Panc1 (cell line): ENCODE results near the gene MSANTD4. TPM values are rescaled to one million over a fixed set of nuclear protein-coding genes. Genes with fewer than 3 reads are reported as not detected.

ENCODE experiments used
- ATAC-seq: fragments of 200-7000 bp; cut with Tn5 transposase; 2 replicates; pipeline ENCODE4 v1.9.1; 2020; ENCODE audit warnings: mild to moderate bottlenecking, moderate library complexity
- BruUV-seq: library from RNA; stranded (reverse); fragments of 400-500 nt; replicated peaks from 2 replicates; lab custom pipeline; 2021; lab: Mats Ljungman, UMichigan
- CTCF ChIA-PET: fragments of 300-600 bp; sonication (Branson Sonifier 250); formaldehyde crosslinking; loops from one replicate; lab custom pipeline; 2022; ENCODE audit warnings: antibody characterized with exemption; lab: Charles Lee
- POLR2A ChIA-PET: fragments of 300-600 bp; sonication (Branson Sonifier 250); formaldehyde crosslinking; loops from one replicate; lab custom pipeline; 2022; ENCODE audit warnings: antibody characterized with exemption; lab: Charles Lee
- DNase-seq: peaks from one replicate; pipeline ENCODE4 v3.0.0-alpha.2; 2010; ENCODE audit warnings: low read depth, low spot score
- H3K27ac ChIP-seq: 2 replicates; pipeline ENCODE4 v1.5.1; 2011; ENCODE audit warnings: mild to moderate bottlenecking, low read length, inconsistent platforms
- H3K27me3 ChIP-seq: fragments of 200-500 bp; sonication (Bioruptor generic); 2 replicates; pipeline ENCODE4 v1.6.0; 2014; ENCODE audit warnings: low read length, inconsistent platforms; ENCODE audit not compliant: control insufficient read depth, insufficient read depth
- H3K36me3 ChIP-seq: fragments of 200-500 bp; sonication (Bioruptor generic); 2 replicates; pipeline ENCODE4 v1.5.1; 2014; ENCODE audit warnings: inconsistent platforms, mild to moderate bottlenecking, low read length, moderate library complexity; ENCODE audit not compliant: control insufficient read depth, insufficient read depth
- H3K4me1 ChIP-seq: 2 replicates; pipeline ENCODE4 v1.5.1; 2011; ENCODE audit warnings: inconsistent platforms, mild to moderate bottlenecking, low read length, moderate library complexity; ENCODE audit not compliant: control insufficient read depth, insufficient read depth
- H3K4me3 ChIP-seq, 2 experiments: 2 replicates each; pipeline ENCODE4 v1.5.1; 2011 to 2012; ENCODE audit warnings: low read depth in 2 of 2, low read length in 2 of 2, mild to moderate bottlenecking in 2 of 2, inconsistent platforms in 1 of 2, moderate library complexity in 1 of 2
- H3K9me3 ChIP-seq: fragments of 200-500 bp; sonication (Bioruptor generic); 2 replicates; pipeline ENCODE4 v1.5.1; 2014; ENCODE audit warnings: low read depth, mild to moderate bottlenecking, inconsistent platforms, low read length, moderate library complexity; ENCODE audit not compliant: control insufficient read depth, insufficient read depth
- POLR2AphosphoS5 ChIP-seq: IDR thresholded peaks from 2 replicates; pipeline ENCODE4 v1.6.1; 2012; ENCODE audit warnings: mild to moderate bottlenecking, low read depth, low read length, moderate library complexity
- SIN3A ChIP-seq: IDR thresholded peaks from 2 replicates; pipeline ENCODE4 v1.6.1; 2012; ENCODE audit warnings: low read depth, mild to moderate bottlenecking, low read length, moderate library complexity, borderline replicate concordance; ENCODE audit not compliant: insufficient read depth
- TCF7L2 ChIP-seq: IDR thresholded peaks from 2 replicates; pipeline ENCODE4 v1.6.1; 2011; ENCODE audit warnings: mild to moderate bottlenecking, low read depth, low read length, inconsistent platforms
- in situ Hi-C: cut with HindIII; loops from 2 replicates; pipeline ENCODE4 v1.10.0; 2016; ENCODE audit warnings: low sequenced_read_pairs, low pct_unique_long_range_greater_than_20kb
- intact Hi-C: fragments of 100-400 bp; cut with micrococcal nuclease; formaldehyde crosslinking; loops from one replicate; pipeline ENCODE4 v1.10.0; 2022; ENCODE audit not compliant: unreplicated experiment
- total RNA-seq: library from RNA; stranded (reverse); gene quantifications from one replicate; pipeline ENCODE4 v1.2.1, GENCODE V29; 2021; ENCODE audit not compliant: unreplicated experiment
- TF ChIP-seq, protein P1 (sequence below): fragments of 450-650 bp; IDR thresholded peaks from 2 replicates; pipeline ENCODE4 v1.5.1; 2017; ENCODE audit warnings: mild to moderate bottlenecking
- TF ChIP-seq, protein P2 (sequence below), 2 experiments: IDR thresholded peaks; 2 replicates each; pipeline ENCODE4 v1.6.1; 2011 to 2012; ENCODE audit warnings: low read depth in 2 of 2, control low read depth in 1 of 2, low read length in 1 of 2, mild to moderate bottlenecking in 1 of 2, moderate library complexity in 1 of 2; ENCODE audit not compliant: insufficient read depth in 1 of 2

MSANTD4 gene
- total RNA-seq, 1 experiment from 2014 or later, result 19.6 TPM

DNA sequence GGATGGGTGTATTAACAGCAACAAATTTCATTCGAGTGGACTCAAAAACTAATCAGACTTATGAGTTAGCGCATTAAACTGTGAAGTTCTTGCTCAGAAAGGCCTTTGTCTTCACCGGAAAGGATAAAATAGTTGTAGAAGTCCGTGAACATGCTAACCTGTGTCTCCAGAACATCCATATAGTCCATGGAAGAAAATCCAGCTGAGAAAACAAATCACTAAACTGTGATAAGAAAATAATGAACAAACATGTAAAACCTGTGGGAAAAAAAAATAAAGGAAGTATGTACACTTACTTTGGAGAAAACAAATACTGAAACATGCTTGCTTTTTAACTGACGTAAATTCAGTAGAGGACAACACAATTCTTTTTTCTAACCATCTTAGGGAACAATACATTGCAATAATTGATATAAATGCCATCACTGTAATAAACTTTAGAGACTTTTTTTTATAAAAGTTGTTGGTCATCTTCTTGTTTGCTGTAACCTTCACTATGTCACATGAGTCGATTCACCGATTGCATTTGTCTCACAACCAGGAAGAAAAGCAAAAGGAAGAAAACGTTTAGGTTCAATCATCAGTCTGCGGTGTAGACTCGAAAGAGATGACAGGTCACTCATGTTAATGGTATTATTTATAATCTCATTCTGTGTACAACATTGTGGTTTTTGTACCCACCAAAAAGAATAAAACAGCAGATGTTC, 41.9 kb downstream of the MSANTD4 start:
- ATAC-seq (no peak), DNase-seq (no peak)
- intact Hi-C loops (no loop called here), in situ Hi-C loops (no loop called here)
- ChIA-PET CTCF (no interaction called here), POLR2A (no interaction called here)
- no peak overlapping the region for H3K4me3 ChIP-seq
- TF ChIP-seq, protein P1, sequence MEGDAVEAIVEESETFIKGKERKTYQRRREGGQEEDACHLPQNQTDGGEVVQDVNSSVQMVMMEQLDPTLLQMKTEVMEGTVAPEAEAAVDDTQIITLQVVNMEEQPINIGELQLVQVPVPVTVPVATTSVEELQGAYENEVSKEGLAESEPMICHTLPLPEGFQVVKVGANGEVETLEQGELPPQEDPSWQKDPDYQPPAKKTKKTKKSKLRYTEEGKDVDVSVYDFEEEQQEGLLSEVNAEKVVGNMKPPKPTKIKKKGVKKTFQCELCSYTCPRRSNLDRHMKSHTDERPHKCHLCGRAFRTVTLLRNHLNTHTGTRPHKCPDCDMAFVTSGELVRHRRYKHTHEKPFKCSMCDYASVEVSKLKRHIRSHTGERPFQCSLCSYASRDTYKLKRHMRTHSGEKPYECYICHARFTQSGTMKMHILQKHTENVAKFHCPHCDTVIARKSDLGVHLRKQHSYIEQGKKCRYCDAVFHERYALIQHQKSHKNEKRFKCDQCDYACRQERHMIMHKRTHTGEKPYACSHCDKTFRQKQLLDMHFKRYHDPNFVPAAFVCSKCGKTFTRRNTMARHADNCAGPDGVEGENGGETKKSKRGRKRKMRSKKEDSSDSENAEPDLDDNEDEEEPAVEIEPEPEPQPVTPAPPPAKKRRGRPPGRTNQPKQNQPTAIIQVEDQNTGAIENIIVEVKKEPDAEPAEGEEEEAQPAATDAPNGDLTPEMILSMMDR, result no peak
- TF ChIP-seq SIN3A (no peak), POLR2AphosphoS5 (no peak), TCF7L2 (no peak)
- TF ChIP-seq, protein P2, sequence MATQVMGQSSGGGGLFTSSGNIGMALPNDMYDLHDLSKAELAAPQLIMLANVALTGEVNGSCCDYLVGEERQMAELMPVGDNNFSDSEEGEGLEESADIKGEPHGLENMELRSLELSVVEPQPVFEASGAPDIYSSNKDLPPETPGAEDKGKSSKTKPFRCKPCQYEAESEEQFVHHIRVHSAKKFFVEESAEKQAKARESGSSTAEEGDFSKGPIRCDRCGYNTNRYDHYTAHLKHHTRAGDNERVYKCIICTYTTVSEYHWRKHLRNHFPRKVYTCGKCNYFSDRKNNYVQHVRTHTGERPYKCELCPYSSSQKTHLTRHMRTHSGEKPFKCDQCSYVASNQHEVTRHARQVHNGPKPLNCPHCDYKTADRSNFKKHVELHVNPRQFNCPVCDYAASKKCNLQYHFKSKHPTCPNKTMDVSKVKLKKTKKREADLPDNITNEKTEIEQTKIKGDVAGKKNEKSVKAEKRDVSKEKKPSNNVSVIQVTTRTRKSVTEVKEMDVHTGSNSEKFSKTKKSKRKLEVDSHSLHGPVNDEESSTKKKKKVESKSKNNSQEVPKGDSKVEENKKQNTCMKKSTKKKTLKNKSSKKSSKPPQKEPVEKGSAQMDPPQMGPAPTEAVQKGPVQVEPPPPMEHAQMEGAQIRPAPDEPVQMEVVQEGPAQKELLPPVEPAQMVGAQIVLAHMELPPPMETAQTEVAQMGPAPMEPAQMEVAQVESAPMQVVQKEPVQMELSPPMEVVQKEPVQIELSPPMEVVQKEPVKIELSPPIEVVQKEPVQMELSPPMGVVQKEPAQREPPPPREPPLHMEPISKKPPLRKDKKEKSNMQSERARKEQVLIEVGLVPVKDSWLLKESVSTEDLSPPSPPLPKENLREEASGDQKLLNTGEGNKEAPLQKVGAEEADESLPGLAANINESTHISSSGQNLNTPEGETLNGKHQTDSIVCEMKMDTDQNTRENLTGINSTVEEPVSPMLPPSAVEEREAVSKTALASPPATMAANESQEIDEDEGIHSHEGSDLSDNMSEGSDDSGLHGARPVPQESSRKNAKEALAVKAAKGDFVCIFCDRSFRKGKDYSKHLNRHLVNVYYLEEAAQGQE (IDR thresholded peaks at IDR 0.05; ENCODE audit: insufficient read depth in 1 of 2, low read depth in 2 of 2, low read length in 1 of 2), result no peak
- no TSS peak for BruUV-seq
- no peak overlapping the region for H3K27ac ChIP-seq
- no peaks in the 10 kb centered on the region; the same call in 1 of the 2 replicates for H3K27me3 ChIP-seq
- H3K9me3 ChIP-seq, result no peaks in the 10 kb centered on the region
- H3K36me3 ChIP-seq, result no peaks in the 10 kb centered on the region
- no peaks in the 10 kb centered on the region for H3K4me1 ChIP-seq

GRCh38 chr11:105975128-105975527, 46.9 kb downstream of the MSANTD4 start:
- no TSS peak for BruUV-seq
- ATAC-seq, result no peak
- ChIA-PET POLR2A (interaction anchor here (0.6 kb wide), 1 partner anchor 1452 kb away, joined by 4 read pairs; no protein-coding TSS in a partner anchor), CTCF (no interaction called here)
- no peaks in the 10 kb centered on the region for H3K27me3 ChIP-seq
- H3K27ac ChIP-seq, result no peak overlapping the region
- H3K4me1 ChIP-seq, result no peaks in the 10 kb centered on the region
- no peaks in the 10 kb centered on the region for H3K36me3 ChIP-seq
- no peaks in the 10 kb centered on the region for H3K9me3 ChIP-seq
- intact Hi-C loops (no loop called here), in situ Hi-C loops (no loop called here)
- no peak for DNase-seq
- H3K4me3 ChIP-seq, result no peak overlapping the region
- TF ChIP-seq TCF7L2, result no peak

- intact Hi-C loops, result no loop called here
- no peak overlapping the region for H3K4me3 ChIP-seq
- no peaks in the 10 kb centered on the region for H3K36me3 ChIP-seq
- H3K9me3 ChIP-seq, result no peaks in the 10 kb centered on the region
- TF ChIP-seq POLR2AphosphoS5, result no peak
- TF ChIP-seq TCF7L2, result no peak
- TF ChIP-seq, protein P1, result no peak
- no peak for TF ChIP-seq SIN3A
- TF ChIP-seq, protein P2 (IDR thresholded peaks at IDR 0.05; ENCODE audit: insufficient read depth in 1 of 2, low read depth in 2 of 2, low read length in 1 of 2), result no peak
- in situ Hi-C loops, result no loop called here
- H3K27ac ChIP-seq, result no peak overlapping the region
- ChIA-PET POLR2A (no interaction called here), CTCF (no interaction called here)
- no peak for ATAC-seq
- no peak for DNase-seq
- H3K27me3 ChIP-seq, result no peaks in the 10 kb centered on the region; the same call in 1 of the 2 replicates
- no peaks in the 10 kb centered on the region for H3K4me1 ChIP-seq
- no TSS peak for BruUV-seq
Observed at GRCh38 chr11:105969756-105970155, 52.3 kb downstream of the MSANTD4 start.
